NCI-H2029 (cell line): ENCODE data around the gene GAS6.

ENCODE experiments used
- DNase-seq: peaks from one replicate; lab custom pipeline; 2025; lab: John Stamatoyannopoulos, UW

The GAS6 gene

GRCh38 chr13:113819731-113820715 is 43.9 kb downstream of the GAS6 start:
- no peak for DNase-seq

- DNase-seq = no peak
These were observed 44.5 kb downstream of the GAS6 start for GRCh38 chr13:113819341-113819730.

- no peak for DNase-seq
These were observed 45.1 kb downstream of the GAS6 start for GRCh38 chr13:113818700-113819295.

- no peak for DNase-seq
These were observed 45.8 kb downstream of the GAS6 start for GRCh38 chr13:113817860-113818691.

GRCh38 chr13:113816946-113817859 is 46.7 kb downstream of the GAS6 start:
- DNase-seq = peak; percentile 71

GRCh38 chr13:113816254-113816929 is 47.5 kb downstream of the GAS6 start:
- no peak for DNase-seq

GRCh38 chr13:113815151-113816058 is 48.5 kb downstream of the GAS6 start:
- DNase-seq = no peak

GRCh38 chr13:113814435-113814821 is 49.4 kb downstream of the GAS6 start:
- DNase-seq = no peak

- no peak for DNase-seq
These were observed 50.0 kb downstream of the GAS6 start for GRCh38 chr13:113813749-113814434.

- no peak for DNase-seq
These were observed 50.7 kb downstream of the GAS6 start for GRCh38 chr13:113813070-113813748.

- DNase-seq = no peak
These were observed 51.5 kb downstream of the GAS6 start for GRCh38 chr13:113812178-113813040.

GRCh38 chr13:113811081-113811928 is 52.6 kb downstream of the GAS6 start:
- DNase-seq = no peak

GRCh38 chr13:113810640-113811039 is 53.2 kb downstream of the GAS6 start:
- DNase-seq = no peak

- DNase-seq = no peak
These were observed 53.9 kb downstream of the GAS6 start for GRCh38 chr13:113809934-113810333.

- no peak for DNase-seq
These were observed 55.6 kb downstream of the GAS6 start for GRCh38 chr13:113808058-113808834.

GRCh38 chr13:113806526-113806925 is 57.4 kb downstream of the GAS6 start:
- DNase-seq = no peak
